ENCODE data around the gene ECT2. TPM values are rescaled to one million over a fixed set of nuclear protein-coding genes. Genes with fewer than 3 reads are reported as not detected.

Gene ECT2
- total and polyA plus RNA-seq, 2 of the 8 experiments (the other 6 are each of a cell fraction or from before 2014, with no cell fraction given) = 19.5 to 88.7 TPM

DNA sequence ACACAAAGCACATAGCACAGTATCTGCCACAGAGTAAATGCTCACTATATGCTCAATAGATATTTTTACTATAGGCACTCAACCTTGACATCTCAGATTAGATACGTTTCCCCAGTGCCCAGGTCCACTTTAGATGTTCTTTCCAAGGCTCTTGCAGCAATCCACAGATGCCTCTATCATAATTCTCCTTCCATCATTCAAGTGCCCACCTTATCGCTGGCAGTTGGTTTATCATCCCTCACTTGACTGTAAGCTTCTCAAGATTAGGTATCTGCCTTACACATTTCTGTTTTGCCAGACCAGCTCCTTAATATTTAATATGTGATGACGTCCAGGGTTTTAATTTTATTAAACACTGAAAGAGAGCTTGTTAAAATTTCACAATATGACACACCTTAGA lies 48.3 kb upstream of the ECT2 start:
- ChIA-PET POLR2A (ENCODE audit: partially characterized antibody) (interaction anchor here (1.2 kb wide), 1 partner anchor 10 kb away, joined by 5 read pairs; no protein-coding TSS in a partner anchor), CTCF (ENCODE audit: partially characterized antibody) (interaction anchor here (1.0 to 3.1 kb wide), 3 partner anchors 9 to 19 kb away, joined by 3 to 15 read pairs (median 4); partner anchors contain the start of gene NCEH1)
- H2AK5ac ChIP-seq (ENCODE audit: low read depth, low read length) = no peak overlapping the region
- H4K20me1 ChIP-seq (replicated peaks in 1 of 2; ENCODE audit: control insufficient read depth in 1 of 2, insufficient read depth in 2 of 2, low read length in 2 of 2) = peaks cover 0 to 2% of the 10 kb centered on the region in 2 experiments
- H2BK120ac ChIP-seq (replicated peaks; ENCODE audit: low read depth, low read length) = no peak overlapping the region
- H3K23me2 ChIP-seq (ENCODE audit: low read depth, low read length) = no peaks in the 10 kb centered on the region
- H3K36me3 ChIP-seq (ENCODE audit: control insufficient read depth in 2 of 4, insufficient read depth in 4 of 4, low read length in 3 of 4) = no peaks in the 10 kb centered on the region
- H3K9me3 ChIP-seq (ENCODE audit: insufficient read depth in 2 of 2, low read depth in 1 of 2, low read length in 1 of 2) = no peaks in the 10 kb centered on the region
- H3K79me2 ChIP-seq (ENCODE audit: control insufficient read depth in 1 of 2, insufficient read depth in 2 of 2, low read length in 2 of 2) = no peaks in the 10 kb centered on the region
- H3K79me1 ChIP-seq (ENCODE audit: low read depth, low read length) = peaks cover 5% of the 10 kb centered on the region; the same call in 1 of the 2 replicates
- no peak for DNase-seq (ENCODE audit: low read depth in 1 of 2, low spot score in 2 of 2)
- FAIRE-seq = no peak
- no peak overlapping the region for H2BK15ac ChIP-seq (ENCODE audit: low read length)
- peaks cover 0 to 2% (median 0%) of the 10 kb centered on the region in 4 experiments; a peak in 1 of 7 replicates for H3K4me1 ChIP-seq (replicated peaks in 1 of 4; ENCODE audit: control insufficient read depth in 3 of 4, insufficient read depth in 4 of 4, low read length in 3 of 4)
- no peak overlapping the region for H2BK20ac ChIP-seq (ENCODE audit: low read length)
- no peak overlapping the region for H3K56ac ChIP-seq (replicated peaks; ENCODE audit: insufficient read length, low read depth, low read length)
- no peak overlapping the region for H3K27ac ChIP-seq (ENCODE audit: low read depth, low read length)
- H3K4ac ChIP-seq (replicated peaks; ENCODE audit: insufficient read length, low read depth, low read length) = no peak overlapping the region
- no peak overlapping the region for H2BK5ac ChIP-seq (ENCODE audit: low read depth, low read length)
- H3K23ac ChIP-seq (ENCODE audit: insufficient read length) = no peak overlapping the region
- no peak overlapping the region for H3K9ac ChIP-seq (replicated peaks in 1 of 4; ENCODE audit: extremely low read depth in 1 of 4, low read depth in 3 of 4, low read length in 3 of 4)
- H4K91ac ChIP-seq (replicated peaks; ENCODE audit: insufficient read length, low read length) = no peak overlapping the region
- no peak overlapping the region for H3K14ac ChIP-seq (ENCODE audit: insufficient read length)
- no peak overlapping the region for H4K5ac ChIP-seq (ENCODE audit: insufficient read length, low read depth, low read length)
- H2BK12ac ChIP-seq (ENCODE audit: low read depth, low read length) = no peak overlapping the region
- no peak overlapping the region for H3K4me3 ChIP-seq (ENCODE audit: extremely low read depth in 1 of 4, insufficient read depth in 2 of 4, low read depth in 3 of 4, low read length in 4 of 4)
- no peak overlapping the region for H3K18ac ChIP-seq (ENCODE audit: extremely low read depth, low read length)
- WGBS, 2 experiments (ENCODE audit: extremely low coverage in 1 of 2, insufficient coverage in 1 of 2, insufficient read length in 1 of 2, insufficient replicate concordance in 2 of 2, low coverage in 1 of 2, low lambda C conversion rate in 2 of 2, missing lambda C conversion rate in 1 of 2) = 85% methylated on average over 3 of the region's 3 CpGs; no CpG with 5 or more reads in 1 of the 2 experiments
- H4K8ac ChIP-seq (ENCODE audit: extremely low read depth, insufficient read depth, low read length) = no peak overlapping the region
- no peaks in the 10 kb centered on the region for H3K27me3 ChIP-seq (replicated peaks in 1 of 4; ENCODE audit: control insufficient read depth in 3 of 4, extremely low read depth in 1 of 4, insufficient read depth in 3 of 4, low read length in 3 of 4)
- H3K4me2 ChIP-seq (ENCODE audit: insufficient read depth in 1 of 2, low read depth in 2 of 2, low read length in 2 of 2) = no peak overlapping the region
- H2AFZ ChIP-seq (ENCODE audit: low read length) = no peak overlapping the region
- TF ChIP-seq JUND (IDR thresholded peaks at IDR 0.05; ENCODE audit: low read length) (no peak), KDM1A (IDR thresholded peaks at IDR 0.05; ENCODE audit: borderline replicate concordance, low read length) (no peak), KDM4A (IDR thresholded peaks at IDR 0.05; ENCODE audit: low read depth, low read length, severe bottlenecking) (no peak), SRF (IDR thresholded peaks at IDR 0.05; ENCODE audit: low read depth, low read length) (no peak), SIN3A (conservative IDR thresholded peaks at IDR 0.05 in 1 of 2, IDR thresholded peaks at IDR 0.05 in 1 of 2; ENCODE audit: low read depth in 1 of 2, low read length in 2 of 2) (no peak), GABPA (IDR thresholded peaks at IDR 0.05; ENCODE audit: borderline replicate concordance, insufficient read depth, low read length) (no peak), HDAC2 (IDR thresholded peaks at IDR 0.05; ENCODE audit: borderline replicate concordance in 1 of 2, low read depth in 2 of 2, low read length in 2 of 2) (no peak), RXRA (IDR thresholded peaks at IDR 0.05; ENCODE audit: insufficient read depth, low read depth, low read length) (no peak), GTF2F1 (IDR thresholded peaks at IDR 0.05; ENCODE audit: borderline replicate concordance, low read depth, low read length) (no peak), EGR1 (IDR thresholded peaks at IDR 0.05; ENCODE audit: borderline replicate concordance, low read depth, low read length) (no peak), NANOG (IDR thresholded peaks at IDR 0.05; ENCODE audit: insufficient read depth, low read depth, low read length, poor library complexity, severe bottlenecking) (no peak), SIX5 (IDR thresholded peaks at IDR 0.05; ENCODE audit: low read depth, low read length) (no peak)
